ENCODE results near the gene UBXN10.

UBXN10 gene

DNA sequence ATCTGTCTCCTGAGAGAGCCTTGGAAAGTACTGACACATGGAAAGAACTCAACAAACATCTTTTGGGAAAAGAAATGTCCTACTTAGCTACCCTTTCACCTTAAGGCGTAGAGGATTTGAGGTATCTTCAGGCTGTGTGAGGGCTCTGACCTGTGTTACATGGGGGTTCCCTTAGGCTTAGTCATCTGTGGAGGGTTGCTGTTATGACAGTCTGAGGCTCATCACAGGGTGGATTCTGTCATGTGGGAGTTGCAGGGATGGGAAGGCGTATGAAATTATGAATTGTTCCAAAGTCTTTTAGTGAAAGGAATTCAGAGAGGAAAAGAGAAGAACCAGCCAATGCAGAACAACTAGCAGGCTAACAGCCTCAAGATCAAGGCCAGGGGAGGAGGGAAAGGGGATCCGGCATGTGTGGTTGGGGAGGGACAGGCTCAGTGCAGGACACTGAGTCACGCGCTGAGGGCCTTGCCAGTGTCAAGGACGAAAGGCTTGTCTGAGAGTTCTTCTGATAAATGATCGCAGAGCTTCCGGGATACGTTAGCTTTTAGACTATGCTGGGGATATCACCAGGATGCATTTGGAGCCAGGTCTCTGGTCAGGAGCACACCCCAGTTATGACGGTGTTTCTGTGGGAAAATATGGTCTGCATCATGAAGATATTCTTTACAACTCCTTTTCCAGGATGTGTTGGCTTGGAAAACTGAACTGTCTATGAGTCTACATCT lies 25.0 kb downstream of the UBXN10 start:
- Histone ChIP-seq H3K4me2 (no peak overlapping the region), H3K4me1 (ENCODE audit: low read depth, poor library complexity, severe bottlenecking) (no peaks in the 10 kb centered on the region), H3K36me3 (ENCODE audit: insufficient read depth) (no peaks in the 10 kb centered on the region), H2AFZ (ENCODE audit: low read depth) (no peak overlapping the region), H3K79me2 (ENCODE audit: insufficient read depth, low read depth) (no peaks in the 10 kb centered on the region), H4K20me1 (ENCODE audit: insufficient read depth) (no peaks in the 10 kb centered on the region), H3K9ac (no peak overlapping the region), H3K27ac (no peak overlapping the region), H3K27me3 (ENCODE audit: insufficient read depth, low read depth) (peaks cover 74% of the 10 kb centered on the region), H3K4me3 (IDR thresholded peaks at IDR 0.05; ENCODE audit: insufficient read depth, low read depth, low read length) (no peak overlapping the region)
- TF ChIP-seq, protein P1, sequence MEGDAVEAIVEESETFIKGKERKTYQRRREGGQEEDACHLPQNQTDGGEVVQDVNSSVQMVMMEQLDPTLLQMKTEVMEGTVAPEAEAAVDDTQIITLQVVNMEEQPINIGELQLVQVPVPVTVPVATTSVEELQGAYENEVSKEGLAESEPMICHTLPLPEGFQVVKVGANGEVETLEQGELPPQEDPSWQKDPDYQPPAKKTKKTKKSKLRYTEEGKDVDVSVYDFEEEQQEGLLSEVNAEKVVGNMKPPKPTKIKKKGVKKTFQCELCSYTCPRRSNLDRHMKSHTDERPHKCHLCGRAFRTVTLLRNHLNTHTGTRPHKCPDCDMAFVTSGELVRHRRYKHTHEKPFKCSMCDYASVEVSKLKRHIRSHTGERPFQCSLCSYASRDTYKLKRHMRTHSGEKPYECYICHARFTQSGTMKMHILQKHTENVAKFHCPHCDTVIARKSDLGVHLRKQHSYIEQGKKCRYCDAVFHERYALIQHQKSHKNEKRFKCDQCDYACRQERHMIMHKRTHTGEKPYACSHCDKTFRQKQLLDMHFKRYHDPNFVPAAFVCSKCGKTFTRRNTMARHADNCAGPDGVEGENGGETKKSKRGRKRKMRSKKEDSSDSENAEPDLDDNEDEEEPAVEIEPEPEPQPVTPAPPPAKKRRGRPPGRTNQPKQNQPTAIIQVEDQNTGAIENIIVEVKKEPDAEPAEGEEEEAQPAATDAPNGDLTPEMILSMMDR (conservative IDR thresholded peaks at IDR 0.05; ENCODE audit: low read depth, low read length): no peak

DNA sequence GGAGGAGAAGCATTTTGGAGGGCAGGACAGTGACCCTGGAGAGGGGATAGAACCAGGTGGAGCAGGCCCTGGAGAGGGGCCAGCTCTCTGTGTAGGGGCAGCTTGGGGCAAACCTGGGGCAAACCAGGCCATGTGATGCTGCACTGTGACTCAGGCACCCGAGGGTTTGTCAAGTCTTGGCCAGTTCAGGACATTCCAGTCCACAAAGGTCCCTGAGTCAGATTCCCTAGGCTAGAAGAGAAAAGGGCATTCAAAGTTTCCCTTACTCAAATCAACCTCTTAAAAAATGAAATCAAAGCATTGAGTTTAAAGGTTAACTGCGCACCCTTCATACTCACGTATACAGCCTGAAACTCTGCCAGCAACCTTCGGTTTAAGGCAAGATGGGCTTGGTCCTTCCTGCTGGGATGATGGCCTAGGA lies 25.6 kb downstream of the UBXN10 start:
- Histone ChIP-seq H3K27ac (no peak overlapping the region), H2AFZ (ENCODE audit: low read depth) (no peak overlapping the region), H4K20me1 (ENCODE audit: insufficient read depth) (no peaks in the 10 kb centered on the region), H3K9ac (no peak overlapping the region), H3K27me3 (ENCODE audit: insufficient read depth, low read depth) (peaks cover 68% of the 10 kb centered on the region), H3K79me2 (ENCODE audit: insufficient read depth, low read depth) (no peaks in the 10 kb centered on the region), H3K4me3 (IDR thresholded peaks at IDR 0.05; ENCODE audit: insufficient read depth, low read depth, low read length) (no peak overlapping the region), H3K4me1 (ENCODE audit: low read depth, poor library complexity, severe bottlenecking) (no peaks in the 10 kb centered on the region), H3K36me3 (ENCODE audit: insufficient read depth) (no peaks in the 10 kb centered on the region), H3K4me2 (no peak overlapping the region)
- TF ChIP-seq, protein P1 (conservative IDR thresholded peaks at IDR 0.05; ENCODE audit: low read depth, low read length): no peak

DNA sequence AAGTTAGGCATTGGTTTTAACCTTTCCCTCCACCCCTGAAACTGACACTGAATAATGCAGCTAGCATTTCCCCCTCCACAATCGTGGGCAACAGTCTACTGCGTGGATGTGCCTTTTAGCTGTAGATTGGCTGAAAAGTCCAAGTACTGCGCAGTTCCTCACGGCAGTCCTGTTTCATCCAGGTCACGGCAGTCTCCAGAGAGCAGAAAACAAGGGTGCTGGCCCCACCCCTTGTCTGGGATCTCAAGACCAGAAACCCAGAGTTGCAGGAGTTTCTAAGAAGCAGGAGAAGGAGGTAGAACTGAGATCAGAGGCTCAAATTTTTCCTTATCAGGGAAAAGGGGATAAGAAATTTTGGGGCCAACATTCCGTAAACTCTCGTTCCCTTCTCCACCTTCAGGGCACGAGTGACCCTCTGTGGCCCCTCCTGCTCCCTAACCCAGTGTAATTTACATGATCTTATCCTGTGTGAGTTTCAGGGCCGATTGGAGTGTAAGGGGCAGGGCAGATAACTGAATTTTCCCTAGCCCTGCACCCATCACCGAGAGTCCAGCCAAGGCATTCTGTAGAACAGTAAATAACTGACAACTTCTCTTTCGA lies 26.3 kb downstream of the UBXN10 start:
- Histone ChIP-seq H3K36me3 (ENCODE audit: insufficient read depth) (no peaks in the 10 kb centered on the region), H4K20me1 (ENCODE audit: insufficient read depth) (no peaks in the 10 kb centered on the region), H3K79me2 (ENCODE audit: insufficient read depth, low read depth) (no peaks in the 10 kb centered on the region), H3K4me1 (ENCODE audit: low read depth, poor library complexity, severe bottlenecking) (no peaks in the 10 kb centered on the region), H3K4me2 (no peak overlapping the region), H3K4me3 (IDR thresholded peaks at IDR 0.05; ENCODE audit: insufficient read depth, low read depth, low read length) (no peak overlapping the region), H3K9ac (no peak overlapping the region), H3K27ac (no peak overlapping the region), H3K27me3 (ENCODE audit: insufficient read depth, low read depth) (peaks cover 67% of the 10 kb centered on the region), H2AFZ (ENCODE audit: low read depth) (no peak overlapping the region; the same call in 1 of the 2 replicates)
- TF ChIP-seq, protein P1 (conservative IDR thresholded peaks at IDR 0.05; ENCODE audit: low read depth, low read length): no peak

DNA sequence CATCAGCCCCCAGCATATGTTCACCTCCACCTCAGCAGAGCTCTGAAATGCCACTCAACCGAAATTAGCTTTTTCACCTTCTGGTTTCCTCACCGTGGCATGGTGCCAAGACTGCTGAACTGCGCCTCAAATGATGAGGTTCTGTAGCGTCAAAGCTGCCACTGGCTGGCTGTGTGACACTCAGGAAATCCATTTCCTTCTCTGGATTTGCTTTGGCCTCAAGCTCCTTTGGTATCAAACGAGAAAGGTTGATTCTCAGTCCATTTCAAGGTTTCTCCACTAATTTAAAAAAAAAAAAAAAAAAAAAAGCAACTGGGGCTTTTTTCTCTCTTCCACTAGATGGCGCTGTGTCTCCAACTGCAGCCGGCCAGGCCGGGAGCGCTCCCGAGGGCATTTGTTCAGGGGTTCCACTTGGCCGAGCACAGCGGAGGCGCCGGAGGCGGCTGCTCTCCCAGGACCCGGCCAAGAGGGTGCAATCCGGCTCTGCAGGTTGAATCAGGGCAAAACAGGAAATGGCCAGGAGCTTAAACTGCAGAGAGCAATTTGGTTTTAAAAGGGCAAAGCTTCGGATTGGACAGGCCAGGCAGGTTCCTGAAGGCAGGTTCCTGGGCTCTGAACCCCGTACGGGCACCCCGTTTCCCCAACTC lies 26.9 kb downstream of the UBXN10 start:
- no peaks in the 10 kb centered on the region for H4K20me1 ChIP-seq (ENCODE audit: insufficient read depth)
- no peaks in the 10 kb centered on the region for H3K4me1 ChIP-seq (ENCODE audit: low read depth, poor library complexity, severe bottlenecking)
- TF ChIP-seq, protein P1 (conservative IDR thresholded peaks at IDR 0.05; ENCODE audit: low read depth, low read length): peak; percentile 88
- peaks cover 63% of the 10 kb centered on the region for H3K27me3 ChIP-seq (ENCODE audit: insufficient read depth, low read depth)
- H3K27ac ChIP-seq: no peak overlapping the region
- H2AFZ ChIP-seq (ENCODE audit: low read depth): no peak overlapping the region; the same call in 1 of the 2 replicates
- H3K9ac ChIP-seq: no peak overlapping the region
- no peak overlapping the region for H3K4me3 ChIP-seq (IDR thresholded peaks at IDR 0.05; ENCODE audit: insufficient read depth, low read depth, low read length)
- peak overlapping the region; percentile 17; the same call in 1 of the 2 replicates for H3K4me2 ChIP-seq
- H3K36me3 ChIP-seq (ENCODE audit: insufficient read depth): no peaks in the 10 kb centered on the region
- H3K79me2 ChIP-seq (ENCODE audit: insufficient read depth, low read depth): no peaks in the 10 kb centered on the region
